A549 (cell line): Measurements from ENCODE around the gene DHRS7C. TPM values are rescaled to one million over a fixed set of nuclear protein-coding genes. Genes with fewer than 3 reads are reported as not detected.

Experiments
- ATAC-seq, 2 experiments: fragments of 200-7000 bp in 1 of 2; fragments of >200 bp in 1 of 2; cut with Nextera tagmentation in 1 of 2; cut with Tn5 transposase in 1 of 2; 3 replicates each; pipeline versions ENCODE4 v1.8.0 to v1.9.1; 2018 to 2020; ENCODE audit warnings: mild to moderate bottlenecking in 1 of 2, moderate library complexity in 1 of 2
- CTCF ChIA-PET: fragments of 300-600 bp; sonication (Branson Sonifier 250); formaldehyde crosslinking; extraction: SDS; loops from one replicate; lab custom pipeline; 2021; ENCODE audit warnings: antibody characterized with exemption, inconsistent platforms; lab: Yijun Ruan, JAX
- POLR2A ChIA-PET: fragments of 350-600 bp; formaldehyde crosslinking; extraction: SDS; loops from one replicate; lab custom pipeline; 2021; ENCODE audit warnings: antibody characterized with exemption, inconsistent platforms; lab: Yijun Ruan, JAX
- DNase-seq, 2 experiments: peaks; one replicate each; pipeline versions ENCODE4 v3.0.0 to v3.0.0-alpha.2; 2011 to 2016; ENCODE audit warnings: low read depth in 1 of 2, low spot score in 1 of 2
- FAIRE-seq: peaks from 2 replicates; lab custom pipeline; 2011; peaks lifted over from hg19 to GRCh38; lab: Jason Lieb, UNC
- H3K27ac ChIP-seq, 2 experiments: fragments of >200 bp; sonication (Bioruptor Twin); formaldehyde crosslinking; 3 replicates each; pipeline ENCODE4 v1.5.1; 2016 to 2017
- H3K4me1 ChIP-seq: fragments of >200 bp; sonication (Bioruptor Twin); formaldehyde crosslinking; 3 replicates; pipeline ENCODE4 v1.6.1; 2016
- H3K4me2 ChIP-seq: fragments of >200 bp; sonication (Bioruptor Twin); formaldehyde crosslinking; 3 replicates; pipeline ENCODE4 v1.6.1; 2016
- H3K4me3 ChIP-seq: fragments of >200 bp; sonication (Bioruptor Twin); formaldehyde crosslinking; 3 replicates; pipeline ENCODE4 v1.5.1; 2016
- H3K9me3 ChIP-seq: fragments of >200 bp; sonication (Bioruptor Twin); formaldehyde crosslinking; 3 replicates; pipeline ENCODE4 v1.6.1; 2016
- CBX8 ChIP-seq: fragments of 200-600 bp; sonication (generic); IDR thresholded peaks from 2 replicates; pipeline ENCODE4 v1.6.1; 2016
- CEBPB ChIP-seq, 2 experiments: fragments of >200 bp in 1 of 2; sonication (Bioruptor Twin) in 1 of 2; formaldehyde crosslinking in 1 of 2; IDR thresholded peaks; 2 replicates each; pipeline ENCODE4 v1.6.1; 2012 to 2016
- CHD2 ChIP-seq: fragments of 150-350 bp; IDR thresholded peaks from 2 replicates; pipeline ENCODE4 v1.6.1; 2014; ENCODE audit warnings: low read length; ENCODE audit not compliant: partially characterized antibody
- CTCF ChIP-seq: fragments of >200 bp; sonication (Bioruptor Twin); formaldehyde crosslinking; IDR thresholded peaks from 3 replicates; pipeline ENCODE4 v1.5.1; 2016
- EHF ChIP-seq: fragments of 250-450 bp; sonication (Bioruptor Pico); IDR thresholded peaks from 2 replicates; pipeline ENCODE4 v1.5.0; 2020; ENCODE audit warnings: mild to moderate bottlenecking
- ELK1 ChIP-seq: fragments of 150-350 bp; IDR thresholded peaks from 2 replicates; pipeline ENCODE4 v1.6.1; 2014; ENCODE audit warnings: low read depth, mild to moderate bottlenecking, low read length
- EP300 ChIP-seq, 2 experiments: fragments of >200 bp; sonication (Bioruptor Twin); formaldehyde crosslinking; IDR thresholded peaks; 2 replicates in 1 of 2; 3 replicates in 1 of 2; pipeline ENCODE4 v1.6.1; 2016 to 2017
- FOSB ChIP-seq: fragments of 250-450 bp; sonication (Bioruptor Pico); IDR thresholded peaks from 2 replicates; pipeline ENCODE4 v1.5.0; 2020; ENCODE audit warnings: mild to moderate bottlenecking, moderate library complexity
- FOSL2 ChIP-seq, 2 experiments: fragments of 450-650 bp in 1 of 2; fragments of >200 bp in 1 of 2; sonication (Bioruptor Twin) in 1 of 2; formaldehyde crosslinking; IDR thresholded peaks; 2 replicates each; pipeline versions ENCODE4 v1.5.0 to v1.6.1; 2016 to 2020; ENCODE audit warnings: mild to moderate bottlenecking in 1 of 2, moderate library complexity in 1 of 2
- HEYL ChIP-seq: fragments of 250-450 bp; sonication (Bioruptor Pico); IDR thresholded peaks from 2 replicates; pipeline ENCODE4 v1.8.0; 2021; ENCODE audit warnings: mild to moderate bottlenecking, moderate library complexity
- HMGXB4 ChIP-seq: fragments of 250-450 bp; sonication (Bioruptor Pico); IDR thresholded peaks from 2 replicates; pipeline ENCODE4 v1.5.0; 2021; ENCODE audit warnings: mild to moderate bottlenecking, moderate library complexity, borderline replicate concordance
- JUN ChIP-seq, 2 experiments: fragments of >200 bp; sonication (Bioruptor Twin); formaldehyde crosslinking; IDR thresholded peaks; 2 replicates in 1 of 2; 3 replicates in 1 of 2; pipeline ENCODE4 v1.6.1; 2016 to 2017
- KDM1A ChIP-seq: fragments of 200-600 bp; sonication (generic); IDR thresholded peaks from 2 replicates; pipeline ENCODE4 v1.6.1; 2016; ENCODE audit warnings: low read depth, mild to moderate bottlenecking
- KDM5A ChIP-seq: fragments of 200-600 bp; sonication (generic); IDR thresholded peaks from 2 replicates; pipeline ENCODE4 v1.6.1; 2016; ENCODE audit warnings: antibody characterized with exemption, mild to moderate bottlenecking
- MAX ChIP-seq: IDR thresholded peaks from 2 replicates; pipeline ENCODE4 v1.6.1; 2012
- MAZ ChIP-seq: fragments of 150-350 bp; IDR thresholded peaks from 2 replicates; pipeline ENCODE4 v1.6.1; 2014; ENCODE audit warnings: antibody characterized with exemption, low read depth, low read length, borderline replicate concordance
- MYC ChIP-seq: IDR thresholded peaks from 2 replicates; pipeline ENCODE4 v1.6.1; 2012; ENCODE audit warnings: mild to moderate bottlenecking, inconsistent platforms, low read length, improper control_type of control experiment, borderline replicate concordance
- NPAS2 ChIP-seq: fragments of 250-450 bp; sonication (Bioruptor Pico); IDR thresholded peaks from 2 replicates; pipeline ENCODE4 v1.8.0; 2022; ENCODE audit warnings: mild to moderate bottlenecking, moderate library complexity, borderline replicate concordance
- NR3C1 ChIP-seq: fragments of >200 bp; sonication (Bioruptor Twin); formaldehyde crosslinking; IDR thresholded peaks from 3 replicates; pipeline ENCODE4 v1.6.1; 2017
- PBX3 ChIP-seq: IDR thresholded peaks from 2 replicates; pipeline ENCODE4 v1.6.1; 2012
- RAD21 ChIP-seq, 2 experiments: fragments of >200 bp in 1 of 2; sonication (Bioruptor Twin) in 1 of 2; formaldehyde crosslinking in 1 of 2; IDR thresholded peaks in 1 of 2; conservative IDR thresholded peaks in 1 of 2; 2 replicates in 1 of 2; 3 replicates in 1 of 2; pipeline ENCODE4 v1.6.1; 2012 to 2018; ENCODE audit warnings: inconsistent platforms in 1 of 2
- RARB ChIP-seq: fragments of 250-450 bp; sonication (Bioruptor Pico); IDR thresholded peaks from 2 replicates; pipeline ENCODE4 v1.8.0; 2021; ENCODE audit warnings: mild to moderate bottlenecking, moderate library complexity
- SREBF2 ChIP-seq: fragments of 450-650 bp; IDR thresholded peaks from 2 replicates; pipeline ENCODE4 v1.6.1; 2014; ENCODE audit warnings: mild to moderate bottlenecking, moderate library complexity
- TFCP2L1 ChIP-seq: fragments of 250-450 bp; sonication (Bioruptor Pico); IDR thresholded peaks from 2 replicates; pipeline ENCODE4 v1.5.0; 2021; ENCODE audit warnings: mild to moderate bottlenecking
- TP53 ChIP-seq: fragments of 250-450 bp; sonication (Bioruptor Pico); IDR thresholded peaks from 2 replicates; pipeline ENCODE4 v1.5.0; 2021; ENCODE audit warnings: mild to moderate bottlenecking, moderate library complexity
- WGBS: methylation state at CpG from one replicate; pipeline ENCODE4 v1.1.6; 2017; ENCODE audit errors: missing lambda C conversion rate; 5-methylcytosine and 5-hydroxymethylcytosine counted together
- polyA plus RNA-seq, 4 experiments: library from polyadenylated mRNA; depleted of rRNA in 3 of 4; stranded (reverse); fragments of >200 nt; fragmentation: RNase III in 1 of 4; extraction: RNeasy Plus Mini Kit Qiagen cat#74134 plus additional on column Dnase treatment in 1 of 4; gene quantifications; 2 replicates in 3 of 4; 3 replicates in 1 of 4; pipeline ENCODE4 v1.2.3, GENCODE V29; 2011 to 2017

The DHRS7C gene
- polyA plus RNA-seq, 2 of the 4 experiments (the other 2 are of a cell fraction) = not detected

- H3K4me1 ChIP-seq = peaks cover 15% of the 10 kb centered on the region; the same call in 2 of the 3 replicates
- no peak for FAIRE-seq
- CTCF ChIA-PET = interaction anchor here (0.9 to 6.5 kb wide), 10 partner anchors 9 to 189 kb away, joined by 3 to 58 read pairs (median 8); partner anchors contain the start of gene DHRS7C
- H3K4me2 ChIP-seq = no peak overlapping the region
- no peak for ATAC-seq
- peak overlapping the region in 1 of 2 experiments; percentile 72; a peak in 3 of 6 replicates for H3K27ac ChIP-seq
- no peaks in the 10 kb centered on the region for H3K9me3 ChIP-seq
- POLR2A ChIA-PET = no interaction called here
- DNase-seq = no peak
- no peak for TF ChIP-seq TP53 (CRISPR knock-in tag)
- TF ChIP-seq JUN (IDR thresholded peaks at IDR 0.05) = no peak
- no peak for TF ChIP-seq TFCP2L1 (CRISPR knock-in tag)
- TF ChIP-seq KDM5A = no peak
- TF ChIP-seq EP300 (IDR thresholded peaks at IDR 0.05) = no peak
- TF ChIP-seq CEBPB (IDR thresholded peaks at IDR 0.05) = no peak
- no peak for TF ChIP-seq NPAS2
- TF ChIP-seq MAZ = no peak
- no peak overlapping the region for H3K4me3 ChIP-seq
- 97% methylated on average over 5 of the region's 5 CpGs for WGBS
Measured at GRCh38 chr17:9766970-9767369, 24.4 kb downstream of the DHRS7C start.

GRCh38 chr17:9765322-9765721 lies 26.1 kb downstream of the DHRS7C start:
- H3K4me1 ChIP-seq = peaks cover 20% of the 10 kb centered on the region; the same call in 2 of the 3 replicates
- DNase-seq = no peak
- TF ChIP-seq NR3C1 = no peak
- no peak for TF ChIP-seq ELK1
- no peak for TF ChIP-seq MAZ
- TF ChIP-seq TP53 (CRISPR knock-in tag) = no peak
- TF ChIP-seq EP300 (IDR thresholded peaks at IDR 0.05) = no peak
- TF ChIP-seq EHF (CRISPR knock-in tag) = no peak
- no peak for TF ChIP-seq FOSB
- TF ChIP-seq CTCF = no peak
- TF ChIP-seq HEYL = no peak
- no peak for TF ChIP-seq CHD2
- no peak for TF ChIP-seq MAX
- no peak for TF ChIP-seq PBX3
- no peak for TF ChIP-seq FOSL2 (IDR thresholded peaks at IDR 0.05)
- TF ChIP-seq FOSL2 (CRISPR knock-in tag; IDR thresholded peaks at IDR 0.05) = no peak
- TF ChIP-seq KDM1A = no peak
- TF ChIP-seq HMGXB4 = no peak
- no peak for TF ChIP-seq SREBF2
- no peak for TF ChIP-seq MYC
- no peak for TF ChIP-seq RAD21 (conservative IDR thresholded peaks at IDR 0.05 in 1 of 2, IDR thresholded peaks at IDR 0.05 in 1 of 2)
- no peak for TF ChIP-seq CBX8
- TF ChIP-seq RARB = no peak
- TF ChIP-seq, all 56 proteins: peak for 0
- H3K9me3 ChIP-seq = no peaks in the 10 kb centered on the region
- 89% methylated on average over 1 of the region's 1 CpG for WGBS
- CTCF ChIA-PET = interaction anchor here (0.6 to 6.5 kb wide), 8 partner anchors 9 to 194 kb away, joined by 3 to 58 read pairs (median 3); no protein-coding TSS in a partner anchor
- no peak for ATAC-seq
- POLR2A ChIA-PET = no interaction called here
- no peak for FAIRE-seq
- no peak overlapping the region for H3K4me3 ChIP-seq
- no peak overlapping the region; a peak in 1 of 6 replicates for H3K27ac ChIP-seq
- no peak overlapping the region for H3K4me2 ChIP-seq
